ENCODE results near the gene SCUBE2.
A peak's percentile ranks its signal among the peaks of the same experiment; 100 is the strongest.

Gene SCUBE2

GRCh38 chr11:9092072-9092471 is 673 bp upstream of the SCUBE2 start:
- no peaks in the 10 kb centered on the region for H3K79me1 ChIP-seq (replicated peaks; ENCODE audit: low read length, poor library complexity, severe bottlenecking)
- 89% methylated on average over 3 of the region's 4 CpGs for WGBS

GRCh38 chr11:9090488-9091043 is 833 bp downstream of the SCUBE2 start:
- Histone ChIP-seq H3K9me3 (ENCODE audit: control insufficient read depth, low read length) (no peaks in the 10 kb centered on the region), H3K4me2 (ENCODE audit: low read length, poor library complexity, severe bottlenecking) (peak overlapping the region; percentile 79), H2AFZ (ENCODE audit: low read depth, low read length) (no peak overlapping the region), H2BK12ac (ENCODE audit: low read length in 2 of 2) (no peak overlapping the region), H3K4ac (ENCODE audit: low read depth in 1 of 2, low read length in 2 of 2) (no peak overlapping the region), H3K14ac (ENCODE audit: low read length in 2 of 2) (no peak overlapping the region), H3K27ac (ENCODE audit: low read length, poor library complexity, severe bottlenecking) (no peak overlapping the region), H3K4me3 (ENCODE audit: insufficient read depth in 1 of 2, low read depth in 1 of 2, low read length in 2 of 2) (peak overlapping the region; percentile 64 to 69), H3K4me1 (ENCODE audit: control insufficient read depth, insufficient read depth, low read depth, low read length) (peaks cover 10% of the 10 kb centered on the region), H2BK15ac (ENCODE audit: low read depth, poor library complexity, severe bottlenecking) (no peak overlapping the region), H3K79me1 (replicated peaks; ENCODE audit: low read length, poor library complexity, severe bottlenecking) (no peaks in the 10 kb centered on the region), H2BK120ac (ENCODE audit: low read depth, low read length) (no peak overlapping the region), H3K9ac (ENCODE audit: low read length) (peak overlapping the region; percentile 13), H4K91ac (ENCODE audit: low read length) (no peak overlapping the region), H2AK5ac (ENCODE audit: low read length, severe bottlenecking) (no peak overlapping the region), H3K23ac (ENCODE audit: low read length in 2 of 2) (no peak overlapping the region), H3K36me3 (ENCODE audit: control insufficient read depth in 1 of 2, insufficient read depth in 2 of 2, low read depth in 1 of 2, low read length in 2 of 2) (peaks cover 0 to 7% of the 10 kb centered on the region in 2 experiments), H3K18ac (ENCODE audit: low read depth in 1 of 2, low read length in 2 of 2) (peak overlapping the region in 1 of 2 experiments; percentile 13), H3K27me3 (ENCODE audit: control insufficient read depth in 1 of 2, insufficient read depth in 1 of 2, low read length in 2 of 2) (peaks cover 22 to 33% of the 10 kb centered on the region in 2 experiments), H4K8ac (ENCODE audit: low read length) (no peak overlapping the region), H2BK5ac (ENCODE audit: low read depth, low read length, poor library complexity, severe bottlenecking) (no peak overlapping the region)
- DNase-seq = peak; percentile 21
- whole genome bisulfite sequencing = 27% methylated on average over 20 of the region's 20 CpGs

More at GRCh38 chr11:9092072-9092471, 673 bp upstream of the SCUBE2 start:
- no peak overlapping the region for H2BK5ac ChIP-seq (ENCODE audit: low read depth, low read length, poor library complexity, severe bottlenecking)
- DNase-seq = no peak
- H3K14ac ChIP-seq (ENCODE audit: low read length in 2 of 2) = no peak overlapping the region
- peaks cover 10% of the 10 kb centered on the region for H3K4me1 ChIP-seq (ENCODE audit: control insufficient read depth, insufficient read depth, low read depth, low read length)
- H3K27ac ChIP-seq (ENCODE audit: low read length, poor library complexity, severe bottlenecking) = no peak overlapping the region
- H3K23ac ChIP-seq (ENCODE audit: low read length in 2 of 2) = no peak overlapping the region
- no peak overlapping the region for H2BK12ac ChIP-seq (ENCODE audit: low read length in 2 of 2)
- no peaks in the 10 kb centered on the region for H3K9me3 ChIP-seq (ENCODE audit: control insufficient read depth, low read length)
- peak overlapping the region; percentile 83 for H3K4me2 ChIP-seq (ENCODE audit: low read length, poor library complexity, severe bottlenecking)
- H3K4ac ChIP-seq (ENCODE audit: low read depth in 1 of 2, low read length in 2 of 2) = no peak overlapping the region
- no peak overlapping the region for H2BK15ac ChIP-seq (ENCODE audit: low read depth, poor library complexity, severe bottlenecking)
- peak overlapping the region in 1 of 2 experiments; percentile 65 for H3K4me3 ChIP-seq (ENCODE audit: insufficient read depth in 1 of 2, low read depth in 1 of 2, low read length in 2 of 2)
- H3K36me3 ChIP-seq (ENCODE audit: control insufficient read depth in 1 of 2, insufficient read depth in 2 of 2, low read depth in 1 of 2, low read length in 2 of 2) = peaks cover 0 to 7% of the 10 kb centered on the region in 2 experiments
- H3K9ac ChIP-seq (ENCODE audit: low read length) = no peak overlapping the region
- H4K8ac ChIP-seq (ENCODE audit: low read length) = no peak overlapping the region
- no peak overlapping the region for H2BK120ac ChIP-seq (ENCODE audit: low read depth, low read length)
- H2AK5ac ChIP-seq (ENCODE audit: low read length, severe bottlenecking) = no peak overlapping the region
- H3K18ac ChIP-seq (ENCODE audit: low read depth in 1 of 2, low read length in 2 of 2) = no peak overlapping the region
- peaks cover 22 to 33% of the 10 kb centered on the region in 2 experiments for H3K27me3 ChIP-seq (ENCODE audit: control insufficient read depth in 1 of 2, insufficient read depth in 1 of 2, low read length in 2 of 2)
- H2AFZ ChIP-seq (ENCODE audit: low read depth, low read length) = no peak overlapping the region
- no peak overlapping the region for H4K91ac ChIP-seq (ENCODE audit: low read length)

GRCh38 chr11:9089636-9090035 is 1.8 kb downstream of the SCUBE2 start:
- Histone ChIP-seq H2BK15ac (ENCODE audit: low read depth, poor library complexity, severe bottlenecking) (no peak overlapping the region), H3K27me3 (ENCODE audit: control insufficient read depth in 1 of 2, insufficient read depth in 1 of 2, low read length in 2 of 2) (peaks cover 22 to 33% of the 10 kb centered on the region in 2 experiments), H3K14ac (ENCODE audit: low read length in 2 of 2) (no peak overlapping the region), H3K27ac (ENCODE audit: low read length, poor library complexity, severe bottlenecking) (no peak overlapping the region), H3K9me3 (ENCODE audit: control insufficient read depth, low read length) (no peaks in the 10 kb centered on the region), H2BK12ac (ENCODE audit: low read length in 2 of 2) (no peak overlapping the region), H3K9ac (ENCODE audit: low read length) (no peak overlapping the region), H2AK5ac (ENCODE audit: low read length, severe bottlenecking) (no peak overlapping the region), H3K4me3 (ENCODE audit: insufficient read depth in 1 of 2, low read depth in 1 of 2, low read length in 2 of 2) (no peak overlapping the region), H3K4me1 (ENCODE audit: control insufficient read depth, insufficient read depth, low read depth, low read length) (peaks cover 10% of the 10 kb centered on the region), H3K23ac (ENCODE audit: low read length in 2 of 2) (no peak overlapping the region), H3K4ac (ENCODE audit: low read depth in 1 of 2, low read length in 2 of 2) (no peak overlapping the region), H2BK5ac (ENCODE audit: low read depth, low read length, poor library complexity, severe bottlenecking) (no peak overlapping the region), H2BK120ac (ENCODE audit: low read depth, low read length) (no peak overlapping the region), H3K36me3 (ENCODE audit: control insufficient read depth in 1 of 2, insufficient read depth in 2 of 2, low read depth in 1 of 2, low read length in 2 of 2) (peaks cover 0 to 4% of the 10 kb centered on the region in 2 experiments), H4K8ac (ENCODE audit: low read length) (no peak overlapping the region), H4K91ac (ENCODE audit: low read length) (no peak overlapping the region), H3K18ac (ENCODE audit: low read depth in 1 of 2, low read length in 2 of 2) (no peak overlapping the region), H2AFZ (ENCODE audit: low read depth, low read length) (no peak overlapping the region), H3K4me2 (ENCODE audit: low read length, poor library complexity, severe bottlenecking) (no peak overlapping the region), H3K79me1 (replicated peaks; ENCODE audit: low read length, poor library complexity, severe bottlenecking) (no peaks in the 10 kb centered on the region)
- DNase-seq = no peak
- 92% methylated on average over 6 of the region's 6 CpGs for whole genome bisulfite sequencing

GRCh38 chr11:9089061-9089460 is 2.3 kb downstream of the SCUBE2 start:
- Histone ChIP-seq H3K14ac (ENCODE audit: low read length in 2 of 2) (no peak overlapping the region), H2AFZ (ENCODE audit: low read depth, low read length) (no peak overlapping the region), H2BK15ac (ENCODE audit: low read depth, poor library complexity, severe bottlenecking) (no peak overlapping the region), H2BK120ac (ENCODE audit: low read depth, low read length) (no peak overlapping the region), H2BK5ac (ENCODE audit: low read depth, low read length, poor library complexity, severe bottlenecking) (no peak overlapping the region), H2AK5ac (ENCODE audit: low read length, severe bottlenecking) (no peak overlapping the region), H3K9me3 (ENCODE audit: control insufficient read depth, low read length) (no peaks in the 10 kb centered on the region), H2BK12ac (ENCODE audit: low read length in 2 of 2) (no peak overlapping the region), H3K9ac (ENCODE audit: low read length) (no peak overlapping the region), H3K4me3 (ENCODE audit: insufficient read depth in 1 of 2, low read depth in 1 of 2, low read length in 2 of 2) (no peak overlapping the region), H3K4me1 (ENCODE audit: control insufficient read depth, insufficient read depth, low read depth, low read length) (peaks cover 10% of the 10 kb centered on the region), H3K4me2 (ENCODE audit: low read length, poor library complexity, severe bottlenecking) (no peak overlapping the region), H4K91ac (ENCODE audit: low read length) (no peak overlapping the region), H3K4ac (ENCODE audit: low read depth in 1 of 2, low read length in 2 of 2) (no peak overlapping the region), H3K36me3 (ENCODE audit: control insufficient read depth in 1 of 2, insufficient read depth in 2 of 2, low read depth in 1 of 2, low read length in 2 of 2) (no peaks in the 10 kb centered on the region), H3K23ac (ENCODE audit: low read length in 2 of 2) (no peak overlapping the region), H3K27me3 (ENCODE audit: control insufficient read depth in 1 of 2, insufficient read depth in 1 of 2, low read length in 2 of 2) (peaks cover 22 to 33% of the 10 kb centered on the region in 2 experiments), H3K18ac (ENCODE audit: low read depth in 1 of 2, low read length in 2 of 2) (no peak overlapping the region), H4K8ac (ENCODE audit: low read length) (no peak overlapping the region), H3K79me1 (replicated peaks; ENCODE audit: low read length, poor library complexity, severe bottlenecking) (no peaks in the 10 kb centered on the region), H3K27ac (ENCODE audit: low read length, poor library complexity, severe bottlenecking) (no peak overlapping the region)
- DNase-seq = no peak
- WGBS = 88% methylated on average over 3 of the region's 3 CpGs

All from mesenchymal stem cell (in vitro differentiated cells and primary cell).